Measurements from ENCODE around the gene SRRM4.

SRRM4 gene

GRCh38 chr12:119201789-119202543 is 220.6 kb downstream of the SRRM4 start:
- Histone ChIP-seq H3K4me1 (ENCODE audit: control insufficient read depth, insufficient read depth, low read length) (peaks cover 37% of the 10 kb centered on the region), H3K27ac (ENCODE audit: low read length) (no peak overlapping the region), H3K27me3 (ENCODE audit: control insufficient read depth in 1 of 2, insufficient read depth in 2 of 2, low read length in 2 of 2) (no peaks in the 10 kb centered on the region), H3K9me3 (ENCODE audit: control insufficient read depth in 2 of 2, low read length in 2 of 2) (no peaks in the 10 kb centered on the region), H3K9ac (ENCODE audit: low read length in 2 of 2) (no peak overlapping the region), H3K36me3 (ENCODE audit: control insufficient read depth in 2 of 2, insufficient read depth in 2 of 2, low read length in 2 of 2) (no peaks in the 10 kb centered on the region), H3K4me3 (ENCODE audit: low read length in 2 of 2) (no peak overlapping the region)

GRCh38 chr12:119202544-119202943 is 221.2 kb downstream of the SRRM4 start:
- H3K9me3 ChIP-seq (ENCODE audit: control insufficient read depth in 2 of 2, low read length in 2 of 2) = no peaks in the 10 kb centered on the region
- H3K4me3 ChIP-seq (ENCODE audit: low read length in 2 of 2) = no peak overlapping the region
- no peak overlapping the region for H3K9ac ChIP-seq (ENCODE audit: low read length in 2 of 2)
- no peak overlapping the region for H3K27ac ChIP-seq (ENCODE audit: low read length)
- peaks cover 43% of the 10 kb centered on the region for H3K4me1 ChIP-seq (ENCODE audit: control insufficient read depth, insufficient read depth, low read length)
- H3K27me3 ChIP-seq (ENCODE audit: control insufficient read depth in 1 of 2, insufficient read depth in 2 of 2, low read length in 2 of 2) = no peaks in the 10 kb centered on the region
- H3K36me3 ChIP-seq (ENCODE audit: control insufficient read depth in 2 of 2, insufficient read depth in 2 of 2, low read length in 2 of 2) = no peaks in the 10 kb centered on the region

DNA sequence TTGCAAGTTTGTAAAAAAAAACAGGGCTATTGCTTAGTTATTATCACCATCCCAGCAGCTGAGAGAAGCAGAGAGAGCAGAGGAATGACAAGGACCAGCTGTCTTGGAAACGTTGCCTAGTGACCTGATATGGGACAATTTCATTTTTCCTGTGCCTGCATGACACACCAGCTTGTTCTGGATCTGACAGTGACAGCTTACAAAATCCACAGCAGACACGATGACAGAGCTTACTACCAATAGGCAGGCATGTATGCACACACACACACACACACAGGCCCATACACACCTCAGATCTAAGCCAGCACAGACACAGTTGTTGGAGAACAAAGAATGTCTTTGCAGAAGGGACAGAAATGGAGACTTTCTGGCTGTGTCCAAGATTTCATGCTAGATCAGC is 222.8 kb downstream of the SRRM4 start:
- no peaks in the 10 kb centered on the region for H3K27me3 ChIP-seq (ENCODE audit: control insufficient read depth in 1 of 2, insufficient read depth in 2 of 2, low read length in 2 of 2)
- H3K9ac ChIP-seq (ENCODE audit: low read length in 2 of 2) = peak overlapping the region in 1 of 2 donors; percentile 13
- H3K4me1 ChIP-seq (ENCODE audit: control insufficient read depth, insufficient read depth, low read length) = peaks cover 46% of the 10 kb centered on the region
- peak overlapping the region; percentile 73 for H3K27ac ChIP-seq (ENCODE audit: low read length)
- no peaks in the 10 kb centered on the region for H3K9me3 ChIP-seq (ENCODE audit: control insufficient read depth in 2 of 2, low read length in 2 of 2)
- H3K4me3 ChIP-seq (ENCODE audit: low read length in 2 of 2) = no peak overlapping the region
- H3K36me3 ChIP-seq (ENCODE audit: control insufficient read depth in 2 of 2, insufficient read depth in 2 of 2, low read length in 2 of 2) = no peaks in the 10 kb centered on the region

- Histone ChIP-seq H3K9ac (ENCODE audit: low read length in 2 of 2) (no peak overlapping the region), H3K27ac (ENCODE audit: low read length) (peak overlapping the region; percentile 73), H3K27me3 (ENCODE audit: control insufficient read depth in 1 of 2, insufficient read depth in 2 of 2, low read length in 2 of 2) (no peaks in the 10 kb centered on the region), H3K36me3 (ENCODE audit: control insufficient read depth in 2 of 2, insufficient read depth in 2 of 2, low read length in 2 of 2) (no peaks in the 10 kb centered on the region), H3K4me3 (ENCODE audit: low read length in 2 of 2) (no peak overlapping the region), H3K9me3 (ENCODE audit: control insufficient read depth in 2 of 2, low read length in 2 of 2) (no peaks in the 10 kb centered on the region), H3K4me1 (ENCODE audit: control insufficient read depth, insufficient read depth, low read length) (peaks cover 44% of the 10 kb centered on the region)
Measured at GRCh38 chr12:119204671-119205285, 223.4 kb downstream of the SRRM4 start.

- no peak overlapping the region for H3K4me3 ChIP-seq (ENCODE audit: low read length in 2 of 2)
- no peaks in the 10 kb centered on the region for H3K9me3 ChIP-seq (ENCODE audit: control insufficient read depth in 2 of 2, low read length in 2 of 2)
- H3K27ac ChIP-seq (ENCODE audit: low read length) = peak overlapping the region; percentile 60
- no peaks in the 10 kb centered on the region for H3K36me3 ChIP-seq (ENCODE audit: control insufficient read depth in 2 of 2, insufficient read depth in 2 of 2, low read length in 2 of 2)
- H3K4me1 ChIP-seq (ENCODE audit: control insufficient read depth, insufficient read depth, low read length) = peaks cover 44% of the 10 kb centered on the region
- no peak overlapping the region for H3K9ac ChIP-seq (ENCODE audit: low read length in 2 of 2)
- H3K27me3 ChIP-seq (ENCODE audit: control insufficient read depth in 1 of 2, insufficient read depth in 2 of 2, low read length in 2 of 2) = no peaks in the 10 kb centered on the region
Measured at GRCh38 chr12:119206348-119207062, 225.2 kb downstream of the SRRM4 start.

DNA sequence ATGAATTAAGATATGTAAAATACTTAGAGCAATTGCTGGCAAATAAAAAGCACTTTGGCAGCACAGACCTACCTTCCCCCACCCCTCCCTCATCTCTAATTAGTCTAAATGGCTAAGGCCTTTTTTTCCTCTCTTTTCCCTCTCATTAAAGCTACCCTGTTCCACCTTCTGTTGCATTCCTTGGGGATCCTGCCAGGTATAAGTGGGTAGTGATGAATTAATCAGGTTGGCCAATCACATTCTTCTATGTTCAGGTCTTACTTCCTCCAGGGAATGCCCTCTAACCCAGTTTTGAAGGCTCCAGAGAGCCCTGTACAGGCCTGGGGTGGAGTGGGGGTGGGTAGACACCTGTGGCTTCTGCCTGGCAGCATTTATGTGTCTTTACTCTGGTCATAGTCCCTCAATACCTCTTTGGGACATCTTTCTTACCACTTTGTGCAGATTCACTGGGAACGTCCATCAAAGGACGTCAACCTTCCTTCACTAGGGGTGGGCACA is 225.8 kb downstream of the SRRM4 start:
- H3K27me3 ChIP-seq (ENCODE audit: control insufficient read depth in 1 of 2, insufficient read depth in 2 of 2, low read length in 2 of 2) = no peaks in the 10 kb centered on the region
- H3K4me1 ChIP-seq (ENCODE audit: control insufficient read depth, insufficient read depth, low read length) = peaks cover 44% of the 10 kb centered on the region
- no peaks in the 10 kb centered on the region for H3K9me3 ChIP-seq (ENCODE audit: control insufficient read depth in 2 of 2, low read length in 2 of 2)
- no peaks in the 10 kb centered on the region for H3K36me3 ChIP-seq (ENCODE audit: control insufficient read depth in 2 of 2, insufficient read depth in 2 of 2, low read length in 2 of 2)
- H3K27ac ChIP-seq (ENCODE audit: low read length) = peak overlapping the region; percentile 60
- no peak overlapping the region for H3K4me3 ChIP-seq (ENCODE audit: low read length in 2 of 2)
- H3K9ac ChIP-seq (ENCODE audit: low read length in 2 of 2) = no peak overlapping the region

GRCh38 chr12:119208626-119209061 is 227.3 kb downstream of the SRRM4 start:
- Histone ChIP-seq H3K4me1 (ENCODE audit: control insufficient read depth, insufficient read depth, low read length) (peaks cover 36% of the 10 kb centered on the region), H3K9me3 (ENCODE audit: control insufficient read depth in 2 of 2, low read length in 2 of 2) (no peaks in the 10 kb centered on the region), H3K9ac (ENCODE audit: low read length in 2 of 2) (no peak overlapping the region), H3K27me3 (ENCODE audit: control insufficient read depth in 1 of 2, insufficient read depth in 2 of 2, low read length in 2 of 2) (no peaks in the 10 kb centered on the region), H3K36me3 (ENCODE audit: control insufficient read depth in 2 of 2, insufficient read depth in 2 of 2, low read length in 2 of 2) (no peaks in the 10 kb centered on the region), H3K27ac (ENCODE audit: low read length) (peak overlapping the region; percentile 60), H3K4me3 (ENCODE audit: low read length in 2 of 2) (peak overlapping the region in 1 of 2 donors; percentile 3)

DNA sequence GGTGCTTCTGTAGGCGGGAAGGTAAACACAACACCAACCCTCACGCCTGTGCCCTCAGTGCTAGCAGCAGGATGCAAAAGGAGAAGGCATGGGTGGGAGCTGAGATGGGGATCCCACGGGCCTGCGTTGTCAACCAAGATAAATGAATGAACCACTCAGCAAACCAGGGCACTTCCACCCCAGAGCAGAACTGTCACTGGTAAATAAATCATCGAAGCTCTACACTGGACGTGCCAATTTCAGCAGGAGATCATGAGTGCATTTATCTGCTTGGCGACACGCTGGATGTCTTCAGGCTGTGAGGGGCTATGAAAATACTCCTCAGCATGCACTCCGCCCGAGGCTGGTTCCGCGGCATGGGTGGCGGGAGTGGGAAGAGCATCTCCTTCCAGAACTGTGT is 230.5 kb downstream of the SRRM4 start:
- Histone ChIP-seq H3K4me3 (ENCODE audit: low read length in 2 of 2) (no peak overlapping the region), H3K4me1 (ENCODE audit: control insufficient read depth, insufficient read depth, low read length) (peaks cover 21% of the 10 kb centered on the region), H3K27me3 (ENCODE audit: control insufficient read depth in 1 of 2, insufficient read depth in 2 of 2, low read length in 2 of 2) (no peaks in the 10 kb centered on the region), H3K27ac (ENCODE audit: low read length) (no peak overlapping the region), H3K9me3 (ENCODE audit: control insufficient read depth in 2 of 2, low read length in 2 of 2) (no peaks in the 10 kb centered on the region), H3K9ac (ENCODE audit: low read length in 2 of 2) (no peak overlapping the region), H3K36me3 (ENCODE audit: control insufficient read depth in 2 of 2, insufficient read depth in 2 of 2, low read length in 2 of 2) (no peaks in the 10 kb centered on the region)

Data from stomach smooth muscle (tissue), 2 donors.